NCI-H524 treated with DMSO at 0.1 percent for 48 hours (cell line): Measurements from ENCODE around the gene ACSBG1.

Source experiments
- DNase-seq: peaks from one replicate; lab custom pipeline; 2025; lab: John Stamatoyannopoulos, UW

Gene ACSBG1

DNA sequence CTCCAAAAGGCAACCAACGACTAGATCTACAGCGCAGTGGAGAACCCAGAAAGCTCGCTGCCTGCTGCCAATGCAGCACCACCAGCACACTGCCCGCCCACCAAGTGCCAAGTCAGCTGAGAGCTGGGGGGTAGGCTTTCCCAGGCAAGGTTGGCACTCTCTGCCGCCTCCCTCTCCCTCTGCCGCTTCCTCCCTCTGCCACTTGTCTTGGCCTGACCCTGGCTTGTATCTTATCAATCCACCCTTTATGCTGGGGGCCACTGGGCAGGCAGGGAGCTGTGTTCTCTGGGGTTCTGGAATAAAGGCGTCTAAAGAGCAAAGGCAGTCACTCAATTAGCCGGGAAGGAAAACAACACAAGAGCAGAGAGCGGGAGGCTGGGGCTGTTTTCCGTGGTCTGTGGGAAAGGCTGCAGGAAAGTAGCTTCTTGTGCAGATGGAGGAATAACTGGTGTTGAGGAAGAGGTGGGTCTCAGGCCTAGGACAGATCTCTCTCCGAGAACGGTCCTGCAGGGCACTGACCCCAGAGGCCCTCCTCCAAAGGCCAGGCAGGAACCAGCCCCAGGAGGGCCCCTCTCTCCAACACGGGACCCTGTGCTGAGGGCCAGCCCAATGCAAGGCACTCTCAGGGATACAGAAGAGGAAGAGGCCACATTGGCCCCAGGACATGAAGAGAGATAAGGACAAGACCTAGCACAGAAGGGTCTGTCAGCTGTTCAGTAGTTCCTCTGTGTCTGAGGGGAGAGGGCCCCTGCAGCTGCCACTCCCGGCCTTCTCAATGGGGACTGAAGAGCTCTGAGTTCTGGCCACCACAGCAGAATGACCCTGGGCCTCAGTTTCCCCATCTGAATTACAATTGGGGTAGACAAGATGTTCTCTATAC lies 30.8 kb downstream of the ACSBG1 start:
- DNase-seq: no peak

DNA sequence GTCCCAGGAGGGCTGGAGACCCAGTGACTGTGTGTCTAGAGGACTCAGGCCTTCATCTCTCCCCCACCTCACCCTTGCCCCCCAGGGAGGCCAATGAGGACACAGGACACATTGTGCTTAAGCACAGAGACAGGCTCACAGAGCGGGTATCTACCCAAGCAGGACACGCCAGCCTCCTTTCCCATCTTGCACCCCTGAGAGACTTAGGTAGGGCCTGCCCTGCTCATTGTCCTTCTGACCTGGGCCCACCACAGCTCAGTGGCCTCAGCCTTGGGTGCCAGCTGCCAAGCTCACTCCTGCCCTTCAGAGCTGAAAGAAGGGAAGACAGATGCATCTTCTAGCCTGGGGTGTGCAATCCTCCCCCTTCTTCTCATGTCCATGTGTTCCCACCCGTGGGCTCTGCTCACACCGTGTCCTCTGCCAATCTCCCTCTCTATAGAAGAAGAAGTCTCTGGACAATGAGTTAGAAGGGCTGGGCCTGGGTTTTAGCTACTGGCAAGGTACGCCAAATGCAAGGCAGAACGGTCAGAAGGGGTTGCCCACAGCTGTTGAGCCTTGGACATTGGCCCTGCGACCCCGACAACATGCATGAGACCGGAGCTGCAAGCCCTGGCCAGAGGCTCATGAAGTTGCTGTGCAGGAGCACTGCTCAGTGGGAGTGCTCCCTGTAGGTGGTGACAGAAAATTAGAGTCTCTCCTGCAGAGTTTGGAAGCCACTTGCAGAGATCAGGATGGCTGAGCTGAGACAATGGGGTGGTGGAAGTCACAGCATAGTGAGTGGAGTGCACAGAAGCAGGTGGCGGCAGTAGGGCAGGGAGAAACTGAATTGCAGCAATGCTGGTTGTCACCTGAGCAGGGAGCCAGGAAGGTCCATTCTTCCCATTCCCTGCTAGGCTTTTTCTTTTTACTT lies 32.8 kb downstream of the ACSBG1 start:
- DNase-seq: no peak

DNA sequence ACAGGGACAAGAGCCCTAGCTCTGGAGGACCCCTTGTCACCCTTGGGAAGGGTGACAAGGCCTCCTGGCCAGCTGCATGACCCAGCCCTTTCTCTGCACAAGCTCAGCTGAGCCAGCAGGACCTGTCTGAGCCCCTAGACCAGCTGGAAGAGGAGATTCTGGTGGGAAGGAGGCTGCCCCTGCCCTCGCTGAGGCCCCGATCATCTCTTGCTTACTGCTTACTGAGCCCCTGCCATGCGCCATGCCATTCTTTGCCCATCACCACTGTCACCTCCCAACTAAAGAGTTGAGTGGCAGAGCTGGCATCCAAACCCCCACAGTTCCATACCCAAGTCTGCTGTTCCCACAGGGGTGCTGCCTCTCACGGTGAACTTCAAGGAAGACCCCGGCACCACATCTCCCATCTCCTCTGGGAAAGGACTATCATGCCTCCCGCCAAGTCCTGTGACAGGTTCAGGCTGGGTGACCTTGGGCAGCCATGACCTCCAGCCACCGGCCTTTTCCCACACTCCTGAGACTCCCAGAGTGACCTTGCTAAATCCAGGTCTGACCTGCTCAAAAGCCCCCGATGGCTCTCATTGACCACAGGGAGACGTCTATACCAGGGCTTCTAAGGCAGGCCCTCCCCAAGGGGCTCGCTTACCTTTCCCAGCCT lies 34.0 kb downstream of the ACSBG1 start:
- no peak for DNase-seq

DNA sequence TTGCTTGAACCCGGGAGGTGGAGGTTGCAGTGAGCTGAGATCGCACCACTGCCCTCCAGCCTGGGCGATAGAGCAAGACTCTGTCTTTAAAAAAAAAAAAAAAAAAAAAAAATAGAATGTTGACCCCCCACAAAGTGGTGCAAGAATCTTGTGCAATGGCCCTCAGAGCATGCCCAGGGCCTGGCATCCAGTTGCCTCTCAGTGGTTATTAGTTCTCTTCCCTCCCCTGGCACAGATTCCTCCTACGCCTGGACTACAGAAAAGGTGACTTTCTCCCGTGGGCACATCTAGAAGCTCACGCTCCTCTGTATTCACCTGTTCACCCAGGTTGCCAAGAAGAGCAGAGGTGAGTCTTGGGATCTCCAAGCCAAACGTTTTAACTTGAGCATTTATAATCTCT lies 36.7 kb downstream of the ACSBG1 start:
- no peak for DNase-seq

DNA sequence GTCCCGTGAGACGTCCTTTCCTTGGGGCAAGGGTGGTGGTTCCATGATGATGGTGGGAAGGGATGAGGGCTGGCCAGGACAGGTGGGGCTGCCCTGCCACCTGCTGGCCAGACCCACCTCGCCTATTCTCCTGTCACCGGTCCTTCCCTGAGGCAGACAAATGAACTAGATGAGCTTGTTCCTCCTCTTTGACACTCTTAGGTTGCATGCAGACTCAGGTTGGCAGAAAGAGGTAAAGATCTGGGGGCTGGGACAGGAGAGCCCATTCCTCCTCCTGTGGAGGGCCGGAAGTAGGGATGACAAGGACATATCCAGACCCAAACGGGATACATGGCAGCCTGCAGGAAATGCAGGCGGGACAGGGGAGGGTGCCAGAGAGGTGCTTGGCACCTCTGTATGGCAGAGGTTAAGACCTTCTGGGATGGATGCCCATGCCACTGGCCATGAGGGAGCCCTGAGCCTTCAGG lies 38.6 kb downstream of the ACSBG1 start:
- DNase-seq: no peak

DNA sequence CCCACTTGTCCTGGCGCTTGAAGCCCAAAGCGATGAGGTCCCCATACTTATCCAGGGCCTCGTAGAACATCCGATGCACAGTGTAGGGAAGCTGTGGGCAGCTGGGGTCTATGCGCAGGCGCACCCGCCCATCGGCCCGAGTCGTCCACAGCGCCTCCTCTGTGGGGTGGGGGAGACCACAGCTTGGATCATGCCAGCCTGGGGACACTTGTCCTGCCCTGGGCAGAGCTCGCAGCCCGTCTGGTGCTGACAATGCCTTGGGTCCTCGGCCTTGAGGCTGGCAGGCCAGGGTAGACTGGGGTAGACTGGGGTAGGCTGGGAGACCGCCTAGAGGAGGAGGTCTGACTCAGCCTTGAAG lies 39.8 kb downstream of the ACSBG1 start:
- DNase-seq: no peak

DNA sequence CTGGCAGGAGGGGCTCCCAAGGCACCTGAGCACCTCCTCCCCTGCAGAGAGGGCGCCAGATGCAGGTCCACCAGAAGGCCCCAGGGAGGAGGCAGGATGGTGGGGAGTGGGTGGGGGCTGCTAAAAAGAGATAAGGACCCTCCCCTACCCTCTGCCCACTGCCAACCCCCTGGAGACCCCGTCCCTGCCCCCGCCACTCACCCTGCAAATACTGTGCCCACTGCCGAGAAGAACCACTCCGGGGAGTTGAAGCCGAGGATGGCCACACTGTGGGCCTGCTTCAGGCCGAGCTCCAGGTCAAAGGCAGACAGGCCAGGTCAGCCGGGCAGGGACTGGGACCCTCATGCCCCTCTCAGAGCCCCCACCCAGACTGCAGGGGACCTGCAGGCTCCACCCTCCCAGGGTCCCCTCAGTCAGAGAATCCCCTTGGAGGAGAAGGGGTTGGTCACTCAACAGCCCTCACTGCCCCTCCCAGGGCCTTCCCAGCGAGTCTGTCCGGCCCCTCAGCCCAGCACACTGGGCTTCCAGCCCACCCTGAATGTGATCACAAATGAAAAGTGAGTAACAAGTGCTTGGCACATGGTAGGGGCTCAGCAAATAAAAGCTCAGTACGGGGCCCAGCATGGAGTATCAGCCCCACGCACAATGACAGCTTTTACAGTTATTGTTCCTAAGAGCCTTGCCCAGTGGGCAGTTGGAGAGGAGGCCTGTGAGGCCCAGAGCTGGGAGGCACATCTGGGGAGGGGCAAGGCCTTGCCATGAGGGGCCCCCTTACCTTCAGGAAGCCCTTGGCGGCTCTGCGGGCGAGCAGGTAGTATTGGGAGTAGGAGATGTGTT lies 40.4 kb downstream of the ACSBG1 start:
- no peak for DNase-seq

DNA sequence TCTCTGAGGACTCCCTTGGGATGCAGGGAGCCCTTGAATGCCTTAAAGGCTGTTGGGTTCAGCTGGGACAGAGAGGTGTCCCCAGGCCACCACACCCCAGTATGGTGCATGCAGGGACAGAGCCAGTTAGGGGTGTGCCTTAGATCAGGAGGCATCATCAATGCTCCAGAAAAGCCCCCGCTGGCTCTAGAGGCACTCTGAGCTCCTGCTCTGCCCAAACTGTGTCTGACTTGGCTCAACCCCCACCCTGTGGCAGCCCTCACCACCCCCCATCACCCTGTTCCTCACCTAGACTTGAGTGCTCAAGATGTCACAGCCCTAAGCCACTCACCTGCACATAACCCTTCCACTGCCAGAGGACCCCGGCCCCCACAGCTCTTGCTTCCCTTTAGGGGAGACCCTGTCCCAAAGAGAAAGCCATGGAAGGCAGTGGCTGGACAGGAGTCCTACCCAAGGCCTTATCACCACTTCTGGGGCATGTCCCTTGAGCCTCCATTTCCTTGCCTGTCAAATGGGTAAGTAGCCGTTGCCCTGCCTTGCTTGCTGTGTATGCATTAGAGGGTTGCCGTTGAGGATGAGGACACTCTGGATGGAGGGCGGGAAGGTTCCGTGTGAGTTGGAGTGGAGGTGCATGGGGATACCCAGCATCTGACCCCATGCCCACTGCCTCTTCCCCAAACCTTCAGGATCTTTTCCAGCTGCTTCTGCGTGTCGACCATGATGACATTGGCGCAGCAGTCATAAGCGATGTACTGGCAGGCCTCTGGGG lies 41.4 kb downstream of the ACSBG1 start:
- no peak for DNase-seq

DNA sequence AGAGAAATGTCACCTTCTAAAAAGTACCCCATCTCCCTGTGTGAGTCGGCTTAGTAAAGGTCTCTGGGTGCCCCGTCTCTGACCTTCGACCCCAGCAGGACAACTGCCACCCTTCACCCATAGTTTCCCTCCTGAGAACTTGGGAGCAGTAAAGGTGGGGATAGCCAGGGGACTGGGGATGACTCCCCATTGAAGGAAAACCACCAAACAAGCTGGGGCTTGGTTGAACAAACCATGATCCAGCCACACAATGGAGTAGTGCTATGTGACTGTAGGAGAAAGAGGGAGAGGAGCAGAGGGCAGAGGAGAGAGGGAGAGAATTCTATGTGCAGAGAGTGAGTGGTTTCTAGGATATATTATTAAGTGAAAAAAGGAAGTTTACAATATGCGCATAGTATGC lies 51.5 kb downstream of the ACSBG1 start:
- DNase-seq: no peak

DNA sequence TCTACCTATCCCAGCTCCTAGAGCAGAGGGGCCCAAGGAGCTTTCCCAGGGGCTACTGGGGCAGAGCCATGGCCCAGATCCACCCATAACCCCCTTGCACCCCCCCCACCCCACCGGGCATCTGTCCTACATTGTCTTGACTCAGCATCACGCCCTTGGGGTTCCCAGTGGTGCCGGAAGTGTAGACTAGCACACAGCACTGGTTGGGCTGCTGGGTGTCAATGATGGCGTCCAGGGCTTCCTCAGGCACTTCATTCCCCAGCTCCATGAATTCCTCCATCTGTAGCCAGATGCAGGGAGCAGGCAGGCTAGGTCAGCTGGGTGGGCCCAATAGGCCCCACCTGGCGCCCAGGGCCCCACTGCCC lies 52.0 kb downstream of the ACSBG1 start:
- DNase-seq: no peak

DNA sequence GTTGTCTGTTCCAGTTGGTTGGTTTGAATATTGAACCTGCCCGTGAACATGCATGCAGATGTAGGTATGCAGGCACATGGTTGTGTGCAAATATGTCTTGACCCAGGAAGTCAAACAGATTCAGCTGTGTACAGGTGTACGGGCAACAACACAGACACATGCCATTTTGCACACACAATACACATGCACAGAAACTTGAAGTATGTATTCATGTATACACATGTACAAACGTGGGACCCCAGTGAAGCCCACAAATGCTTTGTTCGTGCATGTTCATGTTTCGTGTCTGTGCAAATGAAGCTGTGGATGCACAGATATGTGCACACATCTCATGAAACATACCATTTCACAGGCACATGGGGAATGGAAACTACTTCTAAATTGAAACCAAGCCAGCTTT lies 54.5 kb downstream of the ACSBG1 start:
- DNase-seq: no peak

DNA sequence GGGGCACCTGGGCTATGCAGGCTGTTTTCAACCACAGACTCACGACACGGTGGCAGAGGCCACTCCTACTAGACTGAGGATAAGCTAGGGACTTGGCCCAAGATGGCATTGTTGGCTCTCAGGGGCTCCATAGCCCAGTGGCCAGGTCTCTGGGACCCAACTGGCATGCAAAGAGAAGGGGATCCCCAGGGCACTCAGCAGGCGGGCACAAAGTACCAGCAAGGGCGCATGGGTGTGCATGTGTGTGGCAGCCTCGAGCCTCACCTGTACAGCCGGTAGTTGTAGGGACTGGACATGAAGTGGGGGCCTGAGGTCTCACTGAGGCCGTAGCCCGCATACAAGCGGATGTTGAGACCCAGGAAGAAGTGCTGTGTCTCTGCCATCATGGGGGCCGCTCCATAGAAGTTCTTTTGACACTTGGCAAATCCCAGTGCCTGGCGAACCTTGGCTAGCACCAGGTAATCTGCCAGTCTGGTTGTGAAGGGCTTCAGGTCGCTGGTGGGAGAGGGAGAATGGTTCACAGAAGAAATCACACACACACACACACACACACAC lies 55.0 kb downstream of the ACSBG1 start:
- DNase-seq: no peak

DNA sequence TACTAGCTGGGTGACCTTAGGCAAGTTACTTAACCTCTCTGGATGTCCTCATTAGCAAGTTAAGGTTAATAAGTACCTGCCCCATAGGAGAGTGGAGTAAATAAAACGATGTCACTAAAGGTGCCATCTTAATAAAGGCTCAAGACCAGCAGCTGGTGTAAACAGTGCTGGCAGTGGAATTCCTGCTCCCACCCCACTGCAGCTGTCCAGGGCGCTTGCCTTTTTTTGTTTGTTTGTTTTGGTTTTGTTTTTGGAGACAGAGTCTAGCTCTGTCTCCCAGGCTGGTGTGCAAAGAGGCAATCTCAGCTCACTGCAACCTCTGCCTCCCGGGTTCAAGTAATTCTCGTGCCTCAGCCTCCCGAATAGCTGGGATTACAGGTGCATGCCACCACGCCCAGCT lies 56.3 kb downstream of the ACSBG1 start:
- no peak for DNase-seq

DNA sequence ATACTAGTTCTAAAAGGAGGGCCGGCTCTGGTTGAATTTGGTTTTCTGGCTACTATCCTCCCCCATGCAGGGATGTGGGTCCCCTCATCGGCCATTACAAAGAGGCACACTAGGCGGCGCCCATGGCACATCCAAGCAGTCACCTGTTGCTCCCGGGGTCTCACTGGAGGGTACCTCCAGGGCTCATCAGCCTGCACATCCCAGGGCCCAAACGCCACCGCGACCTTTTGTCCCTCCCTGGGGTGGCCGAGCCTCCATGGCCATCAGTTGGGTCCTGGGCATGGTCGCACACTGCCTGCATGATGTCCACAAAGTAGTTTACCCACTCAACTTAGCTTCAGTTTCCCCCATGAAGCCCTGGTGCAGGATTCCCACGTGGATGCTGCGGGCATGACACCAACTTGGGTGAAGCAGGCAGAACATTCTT lies 56.9 kb downstream of the ACSBG1 start:
- no peak for DNase-seq

DNA sequence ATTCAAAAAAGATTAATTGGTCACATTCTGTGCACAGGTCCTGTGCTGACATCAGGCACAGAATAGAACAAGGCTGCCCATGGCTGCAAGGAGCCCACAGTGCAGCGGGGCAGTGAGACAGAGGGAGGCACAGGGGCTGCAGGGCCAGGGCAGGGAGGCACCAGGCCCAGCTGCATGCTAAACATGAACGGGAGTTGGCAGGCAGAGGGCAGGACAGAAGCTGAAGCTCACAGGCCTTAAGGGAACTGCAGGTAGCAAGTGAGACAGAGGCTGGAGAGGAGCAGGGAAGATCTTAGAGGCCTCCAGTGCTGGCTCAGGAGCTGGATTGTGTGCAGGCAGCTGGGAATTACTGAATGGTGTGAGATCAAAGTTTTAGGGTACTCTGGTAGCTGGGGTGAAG lies 59.0 kb downstream of the ACSBG1 start:
- DNase-seq: no peak

DNA sequence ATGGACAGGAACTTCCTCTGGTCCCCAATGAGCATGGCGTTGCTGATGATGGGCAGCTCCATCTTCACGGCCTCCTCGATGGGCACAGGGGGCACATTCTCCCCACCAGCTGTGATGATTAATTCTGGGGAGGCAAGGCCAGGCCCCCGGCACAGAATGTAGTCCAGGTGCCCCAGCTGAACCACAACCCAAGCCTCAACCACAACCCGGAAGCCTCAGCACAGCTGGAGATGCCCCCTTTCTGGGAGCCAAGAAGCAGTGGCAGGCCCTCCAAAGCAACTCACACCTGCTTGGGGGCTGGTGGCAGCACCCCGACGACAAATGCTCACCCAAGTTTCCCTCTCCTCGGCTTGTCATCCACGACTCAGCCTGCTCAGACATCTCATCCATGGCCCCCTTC lies 60.0 kb downstream of the ACSBG1 start:
- DNase-seq: no peak

DNA sequence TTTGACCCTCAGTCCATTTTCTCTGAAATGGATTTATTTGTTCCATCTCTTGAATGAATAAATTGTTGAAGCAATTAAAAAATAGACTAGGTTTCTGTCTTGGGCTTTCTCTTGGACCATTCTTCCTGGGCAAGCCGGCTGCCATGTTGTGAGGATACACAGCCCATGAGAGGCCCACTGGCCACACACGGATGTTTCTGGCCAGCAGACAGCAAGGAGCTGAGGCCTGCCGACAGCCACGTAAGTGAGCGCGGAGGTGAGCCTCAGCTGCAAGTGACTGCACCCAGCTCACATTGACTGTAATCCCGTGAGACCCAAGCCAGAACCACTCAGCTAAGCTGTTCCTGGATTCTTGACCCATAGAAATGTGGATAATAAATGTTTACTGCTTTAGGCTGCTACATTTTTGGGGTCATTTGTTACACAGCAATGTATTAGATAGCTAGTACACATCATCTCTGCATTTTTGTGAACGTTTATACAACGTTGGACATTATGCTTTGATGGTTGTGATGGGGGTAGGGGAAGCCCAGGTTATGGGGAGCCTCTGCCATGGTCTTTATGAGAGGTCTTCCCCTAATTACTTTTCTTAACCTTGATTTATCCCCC lies 62.4 kb downstream of the ACSBG1 start:
- DNase-seq: no peak

DNA sequence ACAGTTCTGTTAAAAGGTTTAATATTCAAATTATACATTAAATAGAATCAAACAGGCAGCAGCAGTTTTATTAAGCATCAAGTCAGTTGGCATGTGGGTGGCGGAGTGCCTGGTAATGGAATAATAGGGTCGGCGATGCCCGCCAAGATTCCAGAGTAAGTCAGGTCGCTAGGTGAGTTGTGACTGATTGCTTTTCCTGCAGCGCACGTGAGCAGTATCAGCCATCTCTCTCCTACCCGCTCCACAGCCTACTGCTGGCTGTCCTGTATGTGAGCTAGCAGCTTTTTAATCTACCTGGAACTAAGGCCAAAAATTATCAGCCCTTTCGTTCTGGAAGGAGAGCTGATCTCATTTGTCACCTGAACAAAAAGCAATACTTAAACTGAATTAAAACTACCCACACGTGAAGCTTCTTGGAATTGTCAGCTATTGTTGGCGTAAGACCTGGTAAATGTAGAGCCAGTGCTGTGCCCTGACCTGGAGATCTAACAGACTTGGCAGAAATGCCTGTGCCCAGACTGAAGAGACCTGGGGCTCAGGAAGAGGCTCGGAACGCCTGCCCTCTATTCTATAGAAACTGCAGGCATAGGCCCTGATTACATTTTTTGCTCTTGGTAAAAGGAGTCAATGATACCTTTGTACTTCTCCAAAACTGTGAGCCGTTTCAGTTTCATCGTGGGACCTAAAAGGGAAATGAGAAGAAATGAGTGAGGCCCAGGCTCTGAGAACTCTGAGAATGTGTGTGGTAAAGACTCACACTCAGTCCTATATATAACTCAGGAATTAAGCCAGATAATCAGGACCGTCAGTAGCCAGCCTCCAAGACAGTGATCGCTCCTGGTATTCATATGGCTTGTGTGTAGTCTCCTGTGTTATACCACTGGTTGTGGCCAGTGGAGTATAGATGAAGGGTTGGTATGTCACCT lies 63.3 kb downstream of the ACSBG1 start:
- no peak for DNase-seq

DNA sequence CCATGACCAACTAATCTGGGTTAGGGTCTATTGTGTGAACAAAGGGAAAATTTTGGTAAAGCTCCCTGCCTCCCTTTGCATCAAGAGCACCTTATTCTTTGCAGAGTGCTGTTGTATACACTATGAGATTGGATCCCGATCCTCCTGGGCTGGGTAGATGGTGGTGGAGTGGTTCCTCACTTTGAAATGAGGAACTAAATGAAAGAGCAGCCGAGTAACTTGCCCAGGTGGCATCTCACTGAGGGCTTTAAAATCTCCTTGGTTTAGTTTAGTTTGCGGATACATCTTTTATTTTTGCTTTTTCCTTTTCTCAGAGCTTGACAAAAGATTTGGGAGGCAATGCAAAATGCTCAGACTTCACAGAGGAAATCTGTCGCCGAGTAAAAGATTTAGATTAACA lies 65.8 kb downstream of the ACSBG1 start:
- no peak for DNase-seq
